Thyroid gland (tissue), 4 donors: ENCODE measurements around the gene BLZF1.

Source experiments
- POLR2A ChIP-seq, 2 donors: fragments of 450-650 bp; IDR thresholded peaks; one replicate each; pipeline ENCODE4 v1.6.1; 2017; ENCODE audit warnings: antibody characterized with exemption in 2 of 2, mild to moderate bottlenecking in 2 of 2, moderate library complexity in 1 of 2
- TF ChIP-seq, protein P1 (sequence below), 6 experiments: fragments of 200-600 bp in 3 of 6; fragments of 450-650 bp in 3 of 6; sonication (generic) in 3 of 6; IDR thresholded peaks; one replicate each; pipeline ENCODE4 v1.5.1; 2016 to 2019; ENCODE audit warnings: antibody characterized with exemption in 6 of 6, mild to moderate bottlenecking in 2 of 6, inconsistent platforms in 1 of 6, moderate library complexity in 1 of 6

GRCh38 chr1:169367686-169368405 is at the start of gene BLZF1, which contains the start of gene NME7:
- TF ChIP-seq, protein P1, sequence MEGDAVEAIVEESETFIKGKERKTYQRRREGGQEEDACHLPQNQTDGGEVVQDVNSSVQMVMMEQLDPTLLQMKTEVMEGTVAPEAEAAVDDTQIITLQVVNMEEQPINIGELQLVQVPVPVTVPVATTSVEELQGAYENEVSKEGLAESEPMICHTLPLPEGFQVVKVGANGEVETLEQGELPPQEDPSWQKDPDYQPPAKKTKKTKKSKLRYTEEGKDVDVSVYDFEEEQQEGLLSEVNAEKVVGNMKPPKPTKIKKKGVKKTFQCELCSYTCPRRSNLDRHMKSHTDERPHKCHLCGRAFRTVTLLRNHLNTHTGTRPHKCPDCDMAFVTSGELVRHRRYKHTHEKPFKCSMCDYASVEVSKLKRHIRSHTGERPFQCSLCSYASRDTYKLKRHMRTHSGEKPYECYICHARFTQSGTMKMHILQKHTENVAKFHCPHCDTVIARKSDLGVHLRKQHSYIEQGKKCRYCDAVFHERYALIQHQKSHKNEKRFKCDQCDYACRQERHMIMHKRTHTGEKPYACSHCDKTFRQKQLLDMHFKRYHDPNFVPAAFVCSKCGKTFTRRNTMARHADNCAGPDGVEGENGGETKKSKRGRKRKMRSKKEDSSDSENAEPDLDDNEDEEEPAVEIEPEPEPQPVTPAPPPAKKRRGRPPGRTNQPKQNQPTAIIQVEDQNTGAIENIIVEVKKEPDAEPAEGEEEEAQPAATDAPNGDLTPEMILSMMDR (IDR thresholded peaks at IDR 0.05): no peak
- TF ChIP-seq POLR2A (IDR thresholded peaks at IDR 0.05): peak in 1 of 2 donors; percentile 56
